Gastroesophageal sphincter (tissue), 2 donors: ENCODE results near the gene STON2.

Experiments used
- EP300 ChIP-seq: sonication (generic); formaldehyde crosslinking; IDR thresholded peaks from one replicate; pipeline ENCODE4 v1.6.1; 2017; ENCODE audit warnings: antibody characterized with exemption, mild to moderate bottlenecking
- POLR2A ChIP-seq, 2 donors: fragments of 450-650 bp; IDR thresholded peaks; one replicate each; pipeline ENCODE4 v1.6.1; 2017; ENCODE audit warnings: antibody characterized with exemption in 2 of 2, mild to moderate bottlenecking in 2 of 2, moderate library complexity in 1 of 2

DNA sequence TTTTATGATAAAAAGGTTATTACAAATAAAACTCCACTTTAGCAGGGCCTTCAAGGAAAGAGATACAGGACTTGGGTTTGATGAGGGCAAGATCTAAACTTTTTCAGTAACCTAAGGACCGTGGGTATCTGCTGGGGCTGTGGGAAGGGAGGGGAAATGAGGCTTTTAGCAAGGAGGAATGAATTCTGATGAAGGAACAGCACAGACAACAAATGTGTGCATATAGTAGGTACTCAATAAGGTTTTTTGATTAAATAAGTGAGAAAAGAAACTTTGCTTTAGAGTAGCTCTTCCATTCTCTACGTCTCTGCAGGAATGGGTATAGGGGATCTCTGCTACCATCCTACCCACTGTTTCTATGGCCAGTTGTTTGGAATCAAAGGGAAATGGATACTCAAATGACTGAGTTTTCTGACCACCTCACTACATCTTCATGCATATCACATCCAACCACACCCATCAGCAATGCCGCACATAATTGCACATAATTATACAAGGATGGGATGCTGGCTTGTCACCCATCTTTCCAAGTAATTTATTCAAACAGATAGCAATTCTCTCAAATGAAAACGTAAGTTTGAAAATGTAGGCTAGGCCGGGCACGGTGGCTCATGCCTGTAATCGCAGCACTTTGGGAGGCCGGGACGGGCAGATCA lies 119.9 kb downstream of the STON2 start:
- TF ChIP-seq POLR2A (IDR thresholded peaks at IDR 0.05): no peak
- TF ChIP-seq EP300: no peak
